Activated B cell treated with CpG ODN at 0.5 μM for 24 hours (primary cell): ENCODE results near the gene MX1. TPM values are rescaled to one million over a fixed set of nuclear protein-coding genes. Genes with fewer than 3 reads are reported as not detected.

ENCODE experiments used
- ATAC-seq: fragments of 200-7000 bp; cut with Tn5 transposase; one replicate; pipeline ENCODE4 v1.10.0; 2021; ENCODE audit warnings: low read depth, mild to moderate bottlenecking, moderate library complexity
- CTCF ChIA-PET: fragments of 350-600 bp; sonication (Branson Sonifier 250); formaldehyde crosslinking; loops from one replicate; lab custom pipeline; 2021; ENCODE audit warnings: antibody characterized with exemption; lab: Charles Lee
- POLR2A ChIA-PET: fragments of 350-600 bp; sonication (Branson Sonifier 250); formaldehyde crosslinking; loops from one replicate; lab custom pipeline; 2021; ENCODE audit warnings: antibody characterized with exemption; lab: Charles Lee
- DNase-seq: peaks from one replicate; pipeline ENCODE4 v3.0.0; 2022
- H3K27ac Mint-ChIP-seq: one replicate; pipeline ENCODE4 v1.8.0; 2020; ENCODE audit warnings: mixed read lengths
- H3K27me3 Mint-ChIP-seq: one replicate; pipeline ENCODE4 v1.8.0; 2021; ENCODE audit warnings: mixed read lengths
- H3K36me3 Mint-ChIP-seq: one replicate; pipeline ENCODE4 v1.8.0; 2021; ENCODE audit warnings: low read depth, mixed read lengths
- H3K4me1 Mint-ChIP-seq: one replicate; pipeline ENCODE4 v1.8.0; 2021; ENCODE audit warnings: mixed read lengths
- H3K4me3 Mint-ChIP-seq: one replicate; pipeline ENCODE4 v1.8.0; 2020; ENCODE audit warnings: mild to moderate bottlenecking, mixed read lengths
- H3K9me3 Mint-ChIP-seq: one replicate; pipeline ENCODE4 v1.8.0; 2020; ENCODE audit warnings: mixed read lengths
- intact Hi-C: fragments of 100-400 bp; cut with micrococcal nuclease; formaldehyde crosslinking; loops from one replicate; pipeline ENCODE4 v1.15.1; 2024
- total RNA-seq: library from RNA; stranded (reverse); gene quantifications from 2 replicates; pipeline ENCODE4 v1.2.3, GENCODE V29; 2022
- TF ChIP-seq, protein P1 (sequence below): fragments of 200-600 bp; IDR thresholded peaks from one replicate; pipeline ENCODE4 v1.8.0; 2022; ENCODE audit warnings: antibody characterized with exemption, mild to moderate bottlenecking

MX1 gene
- total RNA-seq, 1 donor from 2014 or later = 64.2 TPM

DNA sequence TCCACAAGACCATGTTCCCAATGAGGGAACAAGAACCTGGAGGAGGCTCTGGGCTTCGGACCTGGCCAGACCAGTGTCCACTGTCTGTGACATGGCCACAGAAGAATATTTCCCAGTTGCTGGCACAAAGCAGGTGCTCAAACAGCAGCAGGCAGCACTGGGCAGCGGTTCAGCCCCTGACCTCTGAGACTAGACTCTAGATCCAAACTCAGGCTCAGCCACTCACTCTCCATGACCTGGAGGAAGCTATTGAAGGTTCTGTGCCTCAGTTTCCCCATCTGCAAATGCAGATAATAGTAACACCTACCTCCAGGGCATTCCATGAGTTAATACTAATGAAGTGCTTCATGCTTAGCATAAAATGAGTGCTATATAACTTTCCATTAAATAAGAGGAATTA is 73.9 kb downstream of the MX1 start:
- DNase-seq (no peak), ATAC-seq (no peak)
- Mint-ChIP-seq H3K4me1 (no peaks in the 10 kb centered on the region), H3K4me3 (no peak overlapping the region), H3K27ac (no peak overlapping the region), H3K9me3 (no peaks in the 10 kb centered on the region), H3K36me3 (no peaks in the 10 kb centered on the region), H3K27me3 (peaks cover 37% of the 10 kb centered on the region)
- ChIA-PET POLR2A (no interaction called here), CTCF (no interaction called here)
- intact Hi-C loops = no loop called here
- TF ChIP-seq, protein P1, sequence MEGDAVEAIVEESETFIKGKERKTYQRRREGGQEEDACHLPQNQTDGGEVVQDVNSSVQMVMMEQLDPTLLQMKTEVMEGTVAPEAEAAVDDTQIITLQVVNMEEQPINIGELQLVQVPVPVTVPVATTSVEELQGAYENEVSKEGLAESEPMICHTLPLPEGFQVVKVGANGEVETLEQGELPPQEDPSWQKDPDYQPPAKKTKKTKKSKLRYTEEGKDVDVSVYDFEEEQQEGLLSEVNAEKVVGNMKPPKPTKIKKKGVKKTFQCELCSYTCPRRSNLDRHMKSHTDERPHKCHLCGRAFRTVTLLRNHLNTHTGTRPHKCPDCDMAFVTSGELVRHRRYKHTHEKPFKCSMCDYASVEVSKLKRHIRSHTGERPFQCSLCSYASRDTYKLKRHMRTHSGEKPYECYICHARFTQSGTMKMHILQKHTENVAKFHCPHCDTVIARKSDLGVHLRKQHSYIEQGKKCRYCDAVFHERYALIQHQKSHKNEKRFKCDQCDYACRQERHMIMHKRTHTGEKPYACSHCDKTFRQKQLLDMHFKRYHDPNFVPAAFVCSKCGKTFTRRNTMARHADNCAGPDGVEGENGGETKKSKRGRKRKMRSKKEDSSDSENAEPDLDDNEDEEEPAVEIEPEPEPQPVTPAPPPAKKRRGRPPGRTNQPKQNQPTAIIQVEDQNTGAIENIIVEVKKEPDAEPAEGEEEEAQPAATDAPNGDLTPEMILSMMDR = no peak

DNA sequence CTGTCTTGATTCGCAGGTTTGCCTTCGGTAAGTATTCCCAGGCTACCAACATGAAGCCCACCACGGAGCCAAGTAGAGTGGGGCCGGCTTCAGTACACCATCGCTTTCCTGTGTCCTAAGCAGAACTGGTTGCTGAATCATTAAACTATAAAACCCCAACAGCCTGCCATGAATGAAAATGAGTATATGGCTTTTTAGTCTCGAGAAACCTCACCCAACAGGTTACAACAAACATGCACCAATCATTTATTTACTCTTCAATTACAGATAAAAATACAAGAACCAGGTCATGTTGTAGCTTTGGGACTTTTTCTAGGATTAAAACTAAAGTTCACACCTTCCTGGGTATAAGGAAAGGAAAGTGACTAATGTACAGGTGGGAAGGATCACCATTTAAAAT is 74.3 kb downstream of the MX1 start:
- no peak for DNase-seq
- no peaks in the 10 kb centered on the region for H3K4me1 Mint-ChIP-seq

DNA sequence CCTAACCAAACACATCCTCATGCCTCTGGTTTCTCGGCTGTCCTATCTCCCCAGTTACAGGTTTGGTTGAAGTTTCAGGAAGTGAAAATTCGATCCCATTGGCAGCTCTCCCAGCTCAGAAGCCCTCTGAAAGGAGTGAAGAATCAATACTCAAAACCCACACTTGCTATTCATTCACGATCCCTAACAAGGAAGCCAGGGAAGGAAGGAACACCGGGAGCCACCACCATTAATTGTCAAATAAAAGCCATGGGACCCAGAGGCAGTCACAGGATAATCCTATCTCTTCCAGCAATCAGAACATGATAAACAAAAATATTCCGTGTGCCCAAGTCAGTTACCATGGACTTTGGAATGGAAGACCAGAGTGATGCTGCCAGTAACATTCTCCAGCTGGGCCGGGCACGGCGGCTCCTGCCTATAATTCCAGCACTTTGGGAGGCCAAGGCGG is 74.9 kb downstream of the MX1 start:
- Mint-ChIP-seq H3K9me3 (no peaks in the 10 kb centered on the region), H3K27me3 (peaks cover 43% of the 10 kb centered on the region), H3K4me3 (no peak overlapping the region), H3K4me1 (no peaks in the 10 kb centered on the region), H3K36me3 (no peaks in the 10 kb centered on the region), H3K27ac (no peak overlapping the region)
- ATAC-seq (no peak), DNase-seq (no peak)
- ChIA-PET CTCF (no interaction called here), POLR2A (no interaction called here)
- TF ChIP-seq, protein P1 = no peak
- intact Hi-C loops = no loop called here

More for the DNA sequence above, 74.3 kb downstream of the MX1 start:
- no peaks in the 10 kb centered on the region for H3K36me3 Mint-ChIP-seq
- CTCF ChIA-PET = no interaction called here
- peaks cover 41% of the 10 kb centered on the region for H3K27me3 Mint-ChIP-seq
- POLR2A ChIA-PET = no interaction called here
- intact Hi-C loops = no loop called here
- ATAC-seq = no peak
- H3K27ac Mint-ChIP-seq = no peak overlapping the region
- H3K9me3 Mint-ChIP-seq = no peaks in the 10 kb centered on the region
- H3K4me3 Mint-ChIP-seq = no peak overlapping the region
- TF ChIP-seq, protein P1 = no peak

DNA sequence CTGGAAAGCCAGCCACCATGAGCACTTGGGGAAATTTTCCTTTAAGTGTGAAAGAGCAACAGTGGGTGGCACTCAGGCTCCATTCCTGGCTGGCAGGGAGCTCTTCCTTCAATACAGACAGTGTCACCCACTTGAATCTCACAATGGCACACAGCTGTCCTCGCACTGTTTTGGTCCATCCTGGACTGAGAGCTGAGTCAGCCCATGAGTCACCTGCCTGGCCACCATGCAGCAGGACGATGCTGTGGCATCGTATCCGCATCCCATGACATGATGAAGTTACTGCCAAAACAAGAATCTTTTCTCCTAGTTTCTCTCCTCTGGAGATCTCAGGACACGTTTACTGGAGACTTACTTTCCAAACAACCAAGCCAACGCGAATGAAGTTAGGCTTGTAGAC is 75.9 kb downstream of the MX1 start:
- CTCF ChIA-PET = no interaction called here
- DNase-seq (no peak), ATAC-seq (no peak)
- intact Hi-C loops = no loop called here
- no peaks in the 10 kb centered on the region for H3K36me3 Mint-ChIP-seq
- H3K4me1 Mint-ChIP-seq = no peaks in the 10 kb centered on the region
- no peaks in the 10 kb centered on the region for H3K9me3 Mint-ChIP-seq
- no peak overlapping the region for H3K27ac Mint-ChIP-seq
- POLR2A ChIA-PET = no interaction called here
- no peak overlapping the region for H3K4me3 Mint-ChIP-seq
- peaks cover 52% of the 10 kb centered on the region for H3K27me3 Mint-ChIP-seq
- TF ChIP-seq, protein P1 = no peak

DNA sequence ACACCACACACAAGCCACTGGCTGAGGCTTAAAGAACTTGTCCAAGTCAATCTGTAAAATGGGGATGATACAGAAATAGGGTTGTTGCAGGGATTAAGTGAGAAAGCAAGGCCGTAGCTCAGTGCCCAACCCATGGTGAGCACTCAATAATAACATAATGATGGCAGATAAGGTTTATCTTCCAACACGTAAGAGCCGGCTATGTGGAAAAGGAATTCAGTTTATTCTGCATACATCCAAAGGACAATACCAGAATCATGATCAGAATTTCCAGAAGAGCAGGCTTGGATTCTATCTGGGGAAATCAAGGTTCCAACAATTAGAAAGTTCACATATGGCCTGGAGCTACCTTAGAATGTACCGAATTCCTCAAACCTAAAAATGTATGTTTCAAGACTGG is 77.3 kb downstream of the MX1 start:
- Mint-ChIP-seq H3K36me3 (no peaks in the 10 kb centered on the region), H3K9me3 (no peaks in the 10 kb centered on the region), H3K27ac (no peak overlapping the region), H3K4me3 (no peak overlapping the region), H3K27me3 (peaks cover 51% of the 10 kb centered on the region), H3K4me1 (no peaks in the 10 kb centered on the region)
- ChIA-PET CTCF (no interaction called here), POLR2A (no interaction called here)
- DNase-seq = no peak
- TF ChIP-seq, protein P1 = no peak
- intact Hi-C loops = no loop called here
- ATAC-seq = no peak
